Uterus (tissue), 2 donors: ENCODE results near the gene PRKAR1B.

ENCODE experiments used
- CTCF ChIP-seq, 4 experiments: fragments of 200-600 bp in 2 of 4; fragments of 450-650 bp in 2 of 4; sonication (generic) in 2 of 4; IDR thresholded peaks; one replicate each; pipeline ENCODE4 v1.5.1; 2016 to 2019; ENCODE audit warnings: antibody characterized with exemption in 4 of 4, mild to moderate bottlenecking in 2 of 4, moderate library complexity in 1 of 4
- POLR2A ChIP-seq, 2 donors: fragments of 450-650 bp; IDR thresholded peaks; one replicate each; pipeline ENCODE4 v1.6.1; 2016; ENCODE audit warnings: antibody characterized with exemption in 2 of 2, mild to moderate bottlenecking in 1 of 2, moderate library complexity in 1 of 2

- TF ChIP-seq CTCF (IDR thresholded peaks at IDR 0.05) (no peak), POLR2A (IDR thresholded peaks at IDR 0.05) (no peak)
These were observed 15.7 kb upstream of the PRKAR1B start for GRCh38 chr7:742791-743190.
